GM20000 (cell line): ENCODE measurements around the gene RASAL2.
"Not testable (repeated sequence)": the region's sequence is repeated elsewhere in the genome, so short reads cannot be mapped to it uniquely, and the experiment has no call there.

Experiments
- DNase-seq: peaks from one replicate; pipeline ENCODE4 v3.0.0; 2012; ENCODE audit warnings: low spot score
- CTCF ChIP-seq: IDR thresholded peaks from 2 replicates; pipeline ENCODE4 v1.5.1; 2012; ENCODE audit warnings: mild to moderate bottlenecking, control low read depth; ENCODE audit errors: extremely low read depth, missing control alignments

The RASAL2 gene

GRCh38 chr1:178075333-178075732 is 18.6 kb upstream of the RASAL2 start:
- DNase-seq = no peak
- TF ChIP-seq CTCF = no peak

GRCh38 chr1:178076607-178077006 is 17.3 kb upstream of the RASAL2 start:
- no peak for TF ChIP-seq CTCF

DNA sequence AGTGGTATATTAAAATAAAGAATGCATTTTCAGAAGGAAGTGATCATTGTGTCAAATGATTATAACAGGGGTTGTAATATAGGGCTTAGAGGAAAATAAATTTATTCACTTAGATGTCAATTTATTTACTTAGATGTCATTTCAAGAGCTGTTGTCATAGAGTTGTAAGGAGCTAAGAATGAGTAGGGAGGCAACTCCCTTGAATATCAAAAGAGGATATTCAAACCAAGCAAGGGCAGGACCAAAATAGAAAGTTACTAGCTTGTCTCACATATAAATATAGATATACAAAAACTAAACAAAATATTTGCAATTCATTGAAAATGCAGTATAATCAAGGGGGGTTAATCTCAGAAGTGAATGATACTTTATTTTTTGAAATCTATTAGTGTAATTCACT is 16.0 kb upstream of the RASAL2 start:
- TF ChIP-seq CTCF = no peak
- DNase-seq = no peak

More at GRCh38 chr1:178076607-178077006, 17.3 kb upstream of the RASAL2 start:
- no peak for DNase-seq

- no peak for DNase-seq
- TF ChIP-seq CTCF = no peak
Observed at GRCh38 chr1:178086294-178086693, 7.6 kb upstream of the RASAL2 start.

GRCh38 chr1:178086766-178087165 is 7.1 kb upstream of the RASAL2 start:
- TF ChIP-seq CTCF = no peak
- no peak for DNase-seq

GRCh38 chr1:178088651-178089050 is 5.3 kb upstream of the RASAL2 start:
- no peak for TF ChIP-seq CTCF
- no peak for DNase-seq

GRCh38 chr1:178091454-178091853 is 2.5 kb upstream of the RASAL2 start:
- not testable (repeated sequence) for DNase-seq

DNA sequence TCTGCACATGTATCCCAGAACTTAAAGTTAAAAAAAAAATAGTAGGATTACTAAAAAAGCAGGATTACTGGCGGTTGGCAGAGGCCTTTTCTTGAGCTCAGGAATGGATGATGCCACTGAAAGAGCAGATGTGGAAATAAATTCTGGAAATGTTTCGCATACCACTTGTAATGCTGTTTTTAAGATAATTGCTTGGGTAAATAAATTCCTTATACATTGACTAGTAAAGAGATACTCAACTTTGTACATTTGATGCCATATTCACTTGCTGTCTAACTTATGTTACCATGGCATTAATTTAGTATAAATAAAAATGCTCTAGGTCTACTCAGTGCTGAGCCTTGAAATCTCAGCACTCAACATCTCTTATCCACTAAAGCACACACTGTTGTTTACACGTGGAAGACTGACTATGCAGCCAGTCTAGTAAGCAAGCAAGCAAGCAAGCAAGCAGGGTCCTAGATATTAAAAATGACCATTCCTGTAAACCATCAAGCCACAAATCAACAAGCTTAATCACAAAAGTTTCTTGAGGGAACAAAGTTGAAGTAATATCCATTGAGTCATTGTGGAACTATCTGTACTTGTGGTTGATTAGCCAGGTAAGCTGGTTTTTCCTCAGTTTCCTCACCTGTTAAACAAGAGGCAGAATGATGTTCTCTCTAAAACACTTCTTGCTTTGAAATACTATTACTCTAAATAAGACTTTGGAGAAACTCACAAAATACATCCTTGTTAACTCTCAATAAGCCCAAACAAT is 1.7 kb upstream of the RASAL2 start:
- no peak for TF ChIP-seq CTCF
- DNase-seq = no peak
